DMS153 (cell line): ENCODE data around the gene REEP6.
"Not testable (repeated sequence)": the region's sequence is repeated elsewhere in the genome, so short reads cannot be mapped to it uniquely, and the experiment has no call there.

Experiments used
- DNase-seq: peaks from one replicate; lab custom pipeline; 2025; lab: John Stamatoyannopoulos, UW

Gene REEP6

GRCh38 chr19:1490311-1491113 lies 469 bp upstream of the REEP6 start, which contains the start of gene PCSK4:
PCSK4 (minus strand) TSS chr19:1490350; CDS start chr19:1490346, 4 bp downstream.
- DNase-seq, result peak; percentile 88

GRCh38 chr19:1491849-1492170 lies 829 bp downstream of the REEP6 start:
- no peak for DNase-seq

- no peak for DNase-seq
These were observed 1.6 kb downstream of the REEP6 start for GRCh38 chr19:1492474-1493006.

- no peak for DNase-seq
These were observed 3.3 kb downstream of the REEP6 start for GRCh38 chr19:1494115-1494815.

GRCh38 chr19:1495051-1495798 lies 4.2 kb downstream of the REEP6 start:
- DNase-seq, result no peak

GRCh38 chr19:1495799-1496713 lies 5.1 kb downstream of the REEP6 start:
- no peak for DNase-seq

- DNase-seq, result no peak
These were observed 6.0 kb downstream of the REEP6 start for GRCh38 chr19:1496714-1497577.

GRCh38 chr19:1497578-1498235 lies 6.7 kb downstream of the REEP6 start:
- no peak for DNase-seq

GRCh38 chr19:1499231-1499630 lies 8.2 kb downstream of the REEP6 start:
- DNase-seq, result not testable (repeated sequence)

GRCh38 chr19:1501200-1501595 lies 10.2 kb downstream of the REEP6 start:
- no peak for DNase-seq

GRCh38 chr19:1502433-1503088 lies 11.6 kb downstream of the REEP6 start:
- no peak for DNase-seq

- no peak for DNase-seq
These were observed 12.3 kb downstream of the REEP6 start for GRCh38 chr19:1503089-1503924.

GRCh38 chr19:1503925-1504773 lies 13.2 kb downstream of the REEP6 start:
- no peak for DNase-seq

- no peak for DNase-seq
These were observed 14.0 kb downstream of the REEP6 start for GRCh38 chr19:1505012-1505411.

- no peak for DNase-seq
These were observed 15.3 kb downstream of the REEP6 start for GRCh38 chr19:1505991-1506881.

- DNase-seq, result no peak
These were observed 16.2 kb downstream of the REEP6 start for GRCh38 chr19:1507192-1507660.
